HK-2 (cell line): ENCODE measurements around the gene ADGRG6.
"Not testable (repeated sequence)": the region's sequence is repeated elsewhere in the genome, so short reads cannot be mapped to it uniquely, and the experiment has no call there.

Experiments used
- DNase-seq: peaks from one replicate; pipeline ENCODE4 v3.0.0-alpha.2; 2018; ENCODE audit not compliant: unreplicated experiment

The ADGRG6 gene

DNA sequence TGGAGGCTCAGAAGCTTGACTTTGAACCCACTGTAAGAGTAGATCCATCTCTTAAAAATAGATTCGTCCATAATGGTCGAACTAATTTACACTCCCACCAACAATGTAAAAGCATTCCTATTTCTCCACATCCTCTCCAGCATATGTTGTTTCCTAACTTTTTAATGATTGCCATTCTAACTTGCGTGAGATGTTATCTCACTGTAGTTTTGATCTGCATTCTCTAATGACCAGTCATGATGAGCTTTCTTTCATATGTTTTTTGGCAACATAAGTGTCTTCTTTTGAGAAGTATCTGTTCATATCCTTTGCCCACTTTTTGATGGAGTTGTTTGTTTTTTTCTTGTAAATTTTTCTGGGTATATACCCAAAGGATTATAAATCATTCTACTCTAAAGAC, 44.4 kb downstream of the ADGRG6 start:
- DNase-seq, result not testable (repeated sequence)

DNA sequence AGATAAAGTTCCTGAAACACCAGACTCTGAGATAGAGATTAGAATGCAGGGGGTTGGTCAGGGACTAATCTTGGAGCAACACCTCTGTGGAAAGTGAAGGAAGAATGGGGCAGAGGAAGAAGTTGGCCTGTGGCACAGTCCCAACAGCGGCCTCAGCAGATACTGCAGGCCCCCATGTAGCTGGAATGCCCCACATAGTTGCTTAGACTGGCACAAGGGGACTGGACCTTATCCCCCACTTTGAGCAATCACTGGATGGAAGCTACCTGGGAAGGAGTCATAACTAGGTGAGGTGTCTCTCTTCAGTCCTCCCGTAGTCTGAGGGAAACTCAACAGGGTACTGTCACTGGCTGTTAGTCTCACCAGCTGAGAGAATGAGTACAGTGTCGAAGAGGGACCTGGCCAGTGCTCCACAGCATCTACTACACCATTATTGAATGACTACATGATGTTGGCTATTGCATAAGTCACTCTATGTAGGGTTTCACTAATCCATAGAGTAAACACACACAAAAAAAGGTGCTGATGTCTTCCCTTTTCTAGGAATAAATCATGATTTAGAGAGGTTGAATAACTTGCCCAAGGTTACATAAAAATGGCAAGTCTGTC, 47.5 kb downstream of the ADGRG6 start:
- no peak for DNase-seq

DNA sequence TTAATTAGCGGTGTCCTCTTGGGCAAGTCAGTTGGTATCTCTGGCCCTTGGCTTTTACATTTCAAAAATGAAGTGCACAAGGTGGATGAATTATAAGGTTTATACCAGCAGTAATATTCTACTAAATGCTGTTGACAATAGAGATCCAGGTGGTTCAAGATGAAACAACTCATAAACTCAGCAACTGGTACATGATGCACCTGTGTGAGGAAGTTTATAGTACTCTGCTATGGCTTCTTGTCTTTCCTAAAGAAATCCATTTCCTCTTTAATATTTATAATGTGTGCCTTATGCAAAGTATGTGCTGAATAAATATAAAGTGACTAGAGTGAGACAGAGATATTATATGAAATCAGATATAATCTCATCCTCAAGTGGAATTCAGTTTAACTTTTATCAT, 48.5 kb downstream of the ADGRG6 start:
- no peak for DNase-seq

- DNase-seq, result no peak
Measured at GRCh38 chr6:142353690-142354089, 51.9 kb downstream of the ADGRG6 start.

DNA sequence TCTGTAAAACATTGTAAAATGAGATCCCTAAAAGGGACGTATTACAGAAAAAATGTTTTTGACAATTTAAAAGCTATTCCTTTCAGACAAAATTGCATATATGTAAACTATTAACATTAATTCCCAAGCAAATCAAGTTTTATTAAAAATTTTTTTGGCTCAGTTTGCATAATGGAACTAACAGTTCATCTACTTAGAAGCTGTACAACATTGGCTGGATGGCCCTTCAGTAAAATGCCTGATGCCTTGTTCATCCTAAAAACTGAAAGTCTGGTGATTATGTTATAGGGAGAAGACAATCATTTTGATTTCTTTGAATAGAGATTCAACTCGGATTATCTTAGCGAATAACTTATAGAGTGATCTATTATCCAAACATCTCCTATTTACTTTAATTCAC, 52.8 kb downstream of the ADGRG6 start:
- no peak for DNase-seq

GRCh38 chr6:142355520-142356174, 53.8 kb downstream of the ADGRG6 start:
- no peak for DNase-seq

DNA sequence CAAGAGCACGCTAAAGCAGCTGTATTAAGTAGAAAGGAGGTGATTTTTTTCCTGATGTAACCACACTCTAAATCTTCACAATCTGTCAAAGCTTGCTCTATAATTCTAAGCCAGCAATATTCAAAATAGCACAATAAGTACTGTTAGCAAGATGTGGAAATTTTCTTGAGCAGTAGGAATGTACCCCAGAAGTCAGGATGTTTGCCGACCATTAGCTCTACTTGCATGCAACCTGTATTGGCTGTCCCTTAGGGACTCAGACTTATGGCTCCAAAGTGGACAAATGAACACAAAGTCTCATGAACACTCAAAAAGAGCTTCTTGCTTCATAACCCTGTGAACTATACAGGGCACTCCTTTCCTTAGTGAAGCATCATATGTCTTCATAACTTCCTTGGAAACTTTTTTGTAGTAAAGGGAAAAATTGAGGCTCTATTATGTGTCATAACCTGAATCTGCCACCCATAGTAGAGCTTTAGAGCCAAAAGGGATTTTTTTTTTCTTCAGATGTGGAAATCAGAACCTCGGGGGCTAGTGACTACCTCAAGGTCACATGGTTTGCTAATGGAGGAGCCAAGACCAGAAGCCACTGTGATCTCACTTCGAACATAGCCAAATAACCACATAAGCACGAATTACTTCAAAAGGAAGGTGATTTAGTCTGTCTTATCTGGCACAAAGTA, 54.5 kb downstream of the ADGRG6 start:
- DNase-seq, result no peak

- DNase-seq, result no peak
Measured at GRCh38 chr6:142356884-142357225, 55.0 kb downstream of the ADGRG6 start.

DNA sequence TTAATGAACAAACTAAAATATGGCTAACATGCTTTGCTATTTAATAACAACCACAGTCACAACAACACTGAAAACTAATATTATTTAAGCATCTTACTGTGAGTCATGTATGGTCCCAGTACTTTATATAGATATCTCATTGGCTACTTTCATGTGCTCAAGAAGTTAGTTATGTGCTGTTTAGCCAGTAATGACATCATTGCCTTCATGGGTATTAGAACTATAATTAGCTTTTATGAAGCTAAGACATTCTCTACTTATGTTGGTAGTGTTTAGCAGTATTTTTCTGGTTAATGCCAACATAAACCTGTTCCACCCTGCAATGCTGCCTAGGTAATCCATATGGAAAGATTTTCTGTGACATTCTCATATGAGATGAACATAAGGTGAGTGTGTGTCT, 56.1 kb downstream of the ADGRG6 start:
- no peak for DNase-seq

- DNase-seq, result no peak
Measured at GRCh38 chr6:142359271-142359960, 57.6 kb downstream of the ADGRG6 start.

- no peak for DNase-seq
Measured at GRCh38 chr6:142361345-142361744, 59.5 kb downstream of the ADGRG6 start.

DNA sequence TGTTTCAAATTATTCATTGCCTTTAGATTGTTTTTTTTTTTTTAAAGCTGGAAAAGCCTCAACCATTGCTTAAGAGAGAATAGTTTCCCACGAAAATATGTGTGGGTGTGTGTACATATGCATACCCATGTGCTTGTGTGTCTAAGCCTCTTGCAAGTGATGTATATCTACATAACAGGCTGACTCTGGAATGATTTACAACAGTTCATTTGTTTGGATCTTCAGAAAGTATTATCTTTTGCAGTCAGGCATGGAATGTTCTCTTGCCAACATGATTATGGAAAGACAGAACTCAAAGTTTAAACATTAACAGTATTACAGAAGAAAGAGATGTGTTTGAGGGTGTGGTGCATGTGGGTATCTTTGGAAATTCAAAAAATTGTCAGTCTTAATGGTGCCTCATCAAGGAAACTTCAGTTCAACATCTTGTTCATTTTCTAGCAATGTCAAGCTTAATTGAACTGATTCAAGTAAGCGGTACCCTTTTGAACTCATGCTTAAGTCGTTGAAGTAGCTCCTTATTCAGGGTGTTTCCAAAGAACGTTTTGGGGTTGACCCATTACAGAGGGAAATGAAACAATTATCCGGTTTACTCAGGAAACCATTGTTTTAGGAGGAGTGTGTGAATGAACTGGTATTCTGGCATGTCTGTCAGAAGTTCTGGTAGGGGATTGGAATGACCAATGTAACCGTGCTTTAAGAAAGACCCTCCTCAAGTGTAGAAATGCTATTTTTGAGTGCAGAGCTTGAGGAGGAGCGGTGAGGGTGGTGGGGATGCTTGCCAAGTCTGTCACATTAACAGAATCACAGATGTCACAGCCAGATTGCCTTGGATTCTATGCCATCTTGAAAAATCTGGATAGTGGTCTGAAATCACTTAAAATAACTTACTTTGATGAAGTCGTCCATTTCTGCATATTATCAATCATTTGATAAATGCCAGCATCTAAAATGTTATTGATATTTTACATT, 60.3 kb downstream of the ADGRG6 start:
- DNase-seq, result no peak

GRCh38 chr6:142367061-142367460, 65.3 kb downstream of the ADGRG6 start:
- no peak for DNase-seq

DNA sequence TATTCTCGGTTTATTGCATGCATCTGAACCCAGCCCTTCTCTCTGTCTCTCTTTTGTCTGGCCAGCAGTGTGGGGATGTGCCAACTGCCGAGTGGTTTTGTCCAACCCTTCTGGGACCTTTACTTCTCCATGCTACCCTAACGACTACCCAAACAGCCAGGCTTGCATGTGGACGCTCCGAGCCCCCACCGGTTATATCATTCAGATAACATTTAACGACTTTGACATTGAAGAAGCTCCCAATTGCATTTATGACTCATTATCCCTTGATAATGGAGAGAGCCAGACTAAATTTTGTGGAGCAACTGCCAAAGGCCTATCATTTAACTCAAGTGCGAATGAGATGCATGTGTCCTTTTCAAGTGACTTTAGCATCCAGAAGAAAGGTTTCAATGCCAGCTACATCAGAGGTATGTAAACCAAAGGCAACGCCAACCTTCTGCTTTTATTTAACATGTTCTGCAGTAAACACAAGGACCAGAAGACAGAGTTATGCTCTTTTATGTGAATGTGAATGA, 65.8 kb downstream of the ADGRG6 start:
- DNase-seq, result no peak

- DNase-seq, result no peak
Measured at GRCh38 chr6:142369266-142369665, 67.5 kb downstream of the ADGRG6 start.

GRCh38 chr6:142372348-142372747, 70.5 kb downstream of the ADGRG6 start:
- DNase-seq, result peak; percentile 48

GRCh38 chr6:142373268-142374090, 71.7 kb downstream of the ADGRG6 start:
- DNase-seq, result no peak

GRCh38 chr6:142374091-142374770, 72.4 kb downstream of the ADGRG6 start:
- no peak for DNase-seq

- no peak for DNase-seq
Measured at GRCh38 chr6:142374965-142375733, 73.3 kb downstream of the ADGRG6 start.
